Stimulated activated naive CD4-positive, alpha-beta T cell (primary cell): ENCODE data around the gene CREG2.

Experiments used
- DNase-seq, 6 experiments: peaks; one replicate each; lab custom pipeline; 2025; lab: John Stamatoyannopoulos, UW

CREG2 gene, protein sequence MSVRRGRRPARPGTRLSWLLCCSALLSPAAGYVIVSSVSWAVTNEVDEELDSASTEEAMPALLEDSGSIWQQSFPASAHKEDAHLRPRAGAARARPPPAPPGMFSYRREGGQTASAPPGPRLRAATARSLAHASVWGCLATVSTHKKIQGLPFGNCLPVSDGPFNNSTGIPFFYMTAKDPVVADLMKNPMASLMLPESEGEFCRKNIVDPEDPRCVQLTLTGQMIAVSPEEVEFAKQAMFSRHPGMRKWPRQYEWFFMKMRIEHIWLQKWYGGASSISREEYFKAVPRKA

DNA sequence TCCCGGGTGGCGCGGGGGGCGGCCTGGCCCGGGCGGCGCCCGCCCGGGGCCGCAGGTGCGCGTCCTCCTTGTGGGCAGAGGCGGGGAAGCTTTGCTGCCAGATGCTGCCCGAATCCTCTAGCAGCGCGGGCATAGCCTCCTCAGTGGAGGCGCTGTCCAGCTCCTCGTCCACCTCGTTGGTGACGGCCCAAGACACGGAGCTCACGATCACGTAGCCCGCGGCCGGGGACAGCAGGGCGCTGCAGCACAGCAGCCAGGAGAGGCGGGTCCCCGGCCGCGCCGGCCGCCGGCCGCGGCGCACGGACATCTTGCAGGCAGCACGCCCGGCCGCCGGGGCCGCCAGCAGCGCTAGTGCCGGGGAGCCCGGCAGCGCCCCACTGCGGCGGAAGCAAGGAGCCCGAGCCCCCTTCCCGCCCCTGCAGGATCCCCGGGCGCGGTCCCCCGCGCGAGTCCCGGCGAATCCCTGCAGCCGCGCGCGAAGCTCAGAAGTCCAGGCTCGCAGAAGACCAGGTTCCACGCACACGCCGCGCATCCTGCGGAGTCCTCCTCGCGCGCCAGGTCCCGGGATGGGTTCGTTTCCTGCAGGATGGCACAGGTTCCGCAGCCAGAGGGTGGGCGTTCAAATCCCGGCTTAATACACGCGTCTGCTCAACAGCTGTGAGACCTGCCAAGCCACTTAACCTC lies at the start of gene CREG2:
Gene CREG2, minus strand, starts transcription at position 353 of the 684 bp plus-strand sequence. Its CDS starts 46 bp downstream, at position 307.
- peak; percentile 20 to 57 (median 31) for DNase-seq

DNA sequence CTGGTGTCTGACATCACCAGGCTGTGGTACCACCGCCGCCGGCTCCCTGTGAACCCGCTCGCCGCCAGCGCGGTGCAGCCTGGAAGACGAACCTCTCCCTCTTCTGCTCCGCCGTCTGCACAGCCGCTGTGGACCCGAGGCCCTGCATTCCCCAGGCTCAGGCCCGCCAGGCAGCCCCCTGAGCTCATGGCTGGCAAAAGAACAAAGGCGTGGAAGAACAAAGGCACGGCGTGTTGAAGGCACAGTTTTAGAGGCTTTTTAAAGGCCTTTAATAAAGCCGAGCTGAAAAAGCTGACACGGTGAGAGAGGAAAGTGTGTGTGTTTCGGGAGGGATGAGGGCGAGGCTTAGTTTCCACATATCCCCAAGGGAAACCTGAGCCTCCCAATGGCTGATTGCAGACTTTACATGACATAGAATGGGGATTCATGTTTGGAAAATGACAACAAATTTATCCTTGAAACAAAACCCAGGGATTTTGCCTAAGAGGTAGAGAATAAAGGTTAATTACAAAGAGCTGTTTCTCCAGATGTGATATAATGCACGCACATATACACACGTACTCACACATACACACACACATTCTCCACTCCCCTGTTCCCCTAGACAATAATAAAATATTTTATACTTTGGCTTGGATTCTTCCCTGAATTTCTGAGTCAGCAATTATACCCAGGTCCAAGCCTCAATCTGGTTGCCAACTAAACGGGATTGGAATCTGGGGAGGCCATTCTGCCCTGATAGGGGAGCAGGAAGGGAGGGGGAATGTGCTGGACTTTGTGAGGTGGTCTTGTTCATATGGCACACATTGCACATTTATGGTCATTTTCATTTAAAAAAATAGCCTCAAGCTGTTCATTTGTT lies 47.9 kb upstream of the CREG2 start:
- DNase-seq: no peak

DNA sequence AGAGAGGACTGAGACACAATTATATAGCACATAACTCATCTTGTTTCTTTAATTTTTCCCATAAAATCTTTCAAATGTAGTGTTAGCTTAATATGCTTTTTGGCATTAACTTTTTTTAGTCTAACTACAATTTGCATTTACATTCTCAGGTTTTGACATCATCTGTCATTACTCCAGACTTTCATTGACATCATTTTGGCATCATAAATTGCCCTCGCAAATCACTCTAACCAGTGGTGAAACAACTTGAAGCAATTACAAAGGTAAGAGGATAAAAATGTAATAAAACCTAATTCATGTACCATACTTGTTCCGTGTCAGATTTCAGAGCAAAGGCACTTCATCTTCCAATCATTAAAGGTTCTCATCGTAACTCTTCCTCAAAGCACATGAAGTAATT lies 46.2 kb upstream of the CREG2 start:
- no peak for DNase-seq

DNA sequence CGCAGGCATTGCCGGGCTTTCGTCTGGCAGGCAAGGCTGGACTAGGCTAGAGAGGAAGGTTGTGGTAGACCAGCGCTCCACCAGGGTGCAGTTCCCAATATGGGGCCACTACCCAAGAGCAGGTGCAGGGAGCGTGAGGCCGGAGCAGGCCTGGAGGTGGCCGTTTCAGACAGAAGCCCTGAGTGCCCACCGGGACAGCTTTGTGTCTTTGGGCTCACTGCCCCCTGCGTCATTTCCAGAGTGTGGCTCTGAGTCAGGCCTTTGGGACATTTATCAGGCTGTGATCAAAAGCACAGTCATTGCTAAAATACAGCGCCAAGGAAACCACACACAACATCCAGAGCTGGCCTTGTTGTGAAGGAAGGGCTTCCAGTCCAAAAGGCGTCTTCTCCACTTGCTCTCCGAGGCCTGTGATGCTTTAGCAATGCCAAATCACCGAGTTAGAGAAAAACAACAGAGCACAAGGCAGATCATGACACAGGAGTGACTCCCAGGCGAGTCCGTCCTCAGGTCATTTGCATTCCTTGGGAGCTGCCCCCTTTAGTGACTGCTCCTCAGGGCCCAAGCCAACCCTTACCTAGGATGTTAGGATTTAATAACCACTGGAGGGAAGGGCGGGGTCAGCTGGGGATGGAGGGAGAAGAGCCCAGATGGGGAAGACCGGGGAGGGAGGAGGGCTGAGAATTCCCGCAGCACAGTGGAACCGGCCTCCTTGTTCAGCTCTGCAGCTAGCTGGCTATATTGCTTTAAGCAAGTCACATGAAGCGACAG lies 45.3 kb upstream of the CREG2 start:
- DNase-seq: no peak

DNA sequence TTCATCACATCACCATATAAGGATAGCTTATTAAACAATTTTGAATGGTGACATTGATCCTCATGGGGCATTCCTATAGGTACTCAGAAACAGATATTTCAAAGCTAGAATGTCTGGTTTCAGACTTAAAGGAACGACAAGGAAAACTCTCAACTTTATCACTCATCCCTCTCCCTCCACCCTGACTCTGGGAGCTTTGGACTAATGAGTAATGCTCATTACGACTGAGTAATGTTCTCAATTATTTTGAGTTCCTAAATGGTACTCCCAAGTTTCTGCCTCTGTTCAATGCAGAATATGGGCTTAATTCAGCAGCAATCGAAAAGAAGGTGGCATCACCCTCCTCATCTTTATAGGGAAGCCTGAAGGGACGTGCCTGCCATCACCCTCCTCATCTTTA lies 44.2 kb upstream of the CREG2 start:
- no peak for DNase-seq

DNA sequence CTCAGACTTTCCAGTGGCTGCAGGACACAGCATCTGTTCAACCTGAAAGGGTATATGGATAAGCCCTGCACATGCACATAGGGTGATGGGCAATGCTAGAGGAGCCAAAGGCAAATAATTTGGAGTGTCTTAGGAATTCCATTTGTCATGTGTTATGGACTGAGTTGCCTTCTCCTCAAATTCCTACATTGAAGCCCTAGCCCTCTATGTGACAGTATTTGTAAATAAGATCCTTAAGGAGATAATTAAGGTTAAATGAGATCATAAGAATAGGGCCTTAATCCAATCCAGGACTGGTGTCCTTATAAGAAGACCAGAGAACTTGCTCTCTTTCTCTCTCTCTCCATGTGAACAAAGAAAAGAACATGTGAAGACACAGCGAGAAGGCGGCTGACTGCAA lies 42.9 kb upstream of the CREG2 start:
- no peak for DNase-seq

DNA sequence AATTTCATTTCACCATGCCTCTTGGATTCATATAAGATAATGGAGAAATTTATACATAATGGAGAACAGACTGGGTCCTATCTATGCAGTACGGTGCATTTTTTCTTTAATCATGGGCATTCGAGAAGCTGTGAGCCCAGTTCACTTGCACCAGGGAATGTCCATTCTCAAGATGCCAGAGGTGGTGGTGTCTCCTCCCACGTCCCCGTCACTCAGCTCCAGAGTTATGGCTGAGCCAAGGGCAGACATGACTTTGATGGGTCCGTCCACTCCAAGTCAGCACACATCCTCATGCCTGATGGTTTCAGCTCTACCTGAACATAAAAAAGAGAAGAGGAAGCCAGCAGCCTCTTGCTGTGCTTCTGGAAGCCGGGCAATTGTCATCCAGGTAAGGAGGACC lies 42.1 kb upstream of the CREG2 start:
- DNase-seq: no peak

DNA sequence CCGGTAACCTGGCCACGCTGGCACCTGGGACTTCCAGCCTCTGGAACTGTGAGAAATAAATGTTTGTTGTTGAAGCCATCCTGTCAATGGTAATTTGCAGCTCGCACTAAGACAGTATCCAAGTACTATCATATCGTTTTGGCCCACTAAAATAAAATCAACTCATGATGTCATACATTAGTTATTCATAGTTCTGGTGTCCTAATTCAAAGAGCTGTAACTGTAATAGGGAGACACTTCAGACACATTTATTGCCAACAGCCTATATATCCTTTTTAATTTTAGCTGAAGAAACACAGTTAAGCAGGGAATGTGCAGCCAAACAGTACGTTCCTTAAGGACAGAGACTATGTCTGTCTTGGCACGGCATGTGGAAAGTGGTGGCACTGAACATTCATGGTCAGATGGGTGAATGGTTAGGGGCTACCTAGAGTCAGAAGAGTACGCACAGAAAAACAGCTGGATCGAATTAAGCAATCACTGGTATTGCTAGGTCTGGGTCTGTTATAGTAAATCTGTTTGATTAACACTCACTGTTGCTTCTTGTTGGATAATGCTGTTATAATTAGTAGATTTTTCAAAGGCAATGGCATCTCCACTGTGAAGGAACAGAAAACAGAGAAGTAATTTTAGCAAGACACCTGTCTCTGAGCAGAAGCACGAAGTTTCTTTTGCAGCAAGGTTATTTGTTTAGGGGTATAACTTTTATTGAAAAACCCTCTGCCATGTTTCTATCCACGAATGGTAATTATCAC lies 41.3 kb upstream of the CREG2 start:
- no peak for DNase-seq

DNA sequence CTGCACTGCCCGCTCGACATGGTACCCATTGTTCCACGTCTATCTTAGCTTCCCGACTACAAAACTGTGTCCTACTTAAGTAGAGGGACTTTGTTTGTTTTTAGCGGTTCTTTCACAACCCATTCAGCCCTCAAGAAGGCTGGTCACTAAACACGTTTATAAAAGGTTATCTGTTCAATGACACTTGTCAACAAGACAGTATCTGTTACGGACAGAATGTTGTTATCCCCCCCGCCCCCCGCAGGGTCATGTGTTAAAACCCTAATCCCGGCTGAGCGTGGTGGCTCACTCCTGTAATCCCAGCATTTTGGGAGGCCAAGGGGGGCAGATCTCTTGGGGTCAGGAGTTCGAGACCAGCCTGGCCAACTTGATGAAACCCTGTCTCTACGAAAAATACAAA lies 40.4 kb upstream of the CREG2 start:
- DNase-seq: no peak

DNA sequence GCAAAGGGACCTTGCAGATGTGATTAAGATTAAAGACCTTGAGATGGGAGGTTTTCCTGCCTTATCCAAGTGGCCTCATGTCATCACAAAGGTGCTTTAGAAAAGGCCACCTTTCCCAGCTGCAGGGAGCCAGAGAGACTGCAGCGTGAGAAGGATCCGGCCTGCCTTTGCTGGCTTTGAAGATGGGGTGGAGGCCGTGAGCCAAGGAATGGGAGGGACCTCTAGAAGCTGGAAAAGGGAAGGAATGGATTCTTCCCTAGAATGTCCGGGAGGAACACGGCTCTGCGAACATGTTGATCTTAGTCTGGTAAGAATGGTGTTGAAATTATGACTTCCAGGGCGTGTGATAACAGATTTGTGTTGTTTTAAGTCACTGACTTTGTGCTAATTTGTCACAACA lies 39.9 kb upstream of the CREG2 start:
- DNase-seq: no peak

DNA sequence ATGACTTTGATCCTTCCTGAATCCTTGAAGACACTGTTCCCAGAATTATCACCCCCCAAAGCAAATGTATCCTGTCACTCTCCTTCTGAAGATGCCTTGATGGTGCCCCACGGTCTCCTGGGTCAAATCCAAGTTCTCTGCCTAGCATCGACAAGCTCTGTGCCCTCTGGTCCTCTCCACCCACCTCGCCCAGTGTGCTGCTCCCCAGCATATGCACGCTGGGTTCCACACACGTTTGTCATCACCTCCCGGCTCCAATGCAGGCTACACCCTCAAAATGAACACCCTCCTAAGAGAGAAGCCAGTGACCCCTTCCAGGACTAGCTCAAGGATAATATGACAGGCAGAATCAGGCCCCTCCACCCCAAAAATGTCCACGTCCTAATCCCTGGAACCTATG lies 39.5 kb upstream of the CREG2 start:
- DNase-seq: no peak

DNA sequence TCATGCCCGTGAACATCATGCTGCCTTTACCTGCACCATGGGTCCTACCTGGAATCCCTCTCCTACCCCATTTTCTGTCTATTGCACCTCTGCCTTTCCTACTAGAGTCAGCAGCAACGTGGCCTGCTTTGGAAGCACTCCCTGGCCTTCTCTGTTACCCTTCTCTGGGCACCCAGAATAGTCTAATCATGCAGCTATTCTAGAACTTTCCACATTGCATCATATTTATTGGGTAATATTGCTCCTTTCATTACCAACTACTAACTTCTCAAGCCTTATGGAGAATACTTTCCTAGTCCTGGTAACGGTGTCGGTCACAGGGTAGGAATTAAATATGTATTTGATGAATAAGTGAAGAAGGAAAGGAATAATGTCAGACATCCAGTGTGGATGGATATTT lies 33.3 kb upstream of the CREG2 start:
- DNase-seq: no peak

DNA sequence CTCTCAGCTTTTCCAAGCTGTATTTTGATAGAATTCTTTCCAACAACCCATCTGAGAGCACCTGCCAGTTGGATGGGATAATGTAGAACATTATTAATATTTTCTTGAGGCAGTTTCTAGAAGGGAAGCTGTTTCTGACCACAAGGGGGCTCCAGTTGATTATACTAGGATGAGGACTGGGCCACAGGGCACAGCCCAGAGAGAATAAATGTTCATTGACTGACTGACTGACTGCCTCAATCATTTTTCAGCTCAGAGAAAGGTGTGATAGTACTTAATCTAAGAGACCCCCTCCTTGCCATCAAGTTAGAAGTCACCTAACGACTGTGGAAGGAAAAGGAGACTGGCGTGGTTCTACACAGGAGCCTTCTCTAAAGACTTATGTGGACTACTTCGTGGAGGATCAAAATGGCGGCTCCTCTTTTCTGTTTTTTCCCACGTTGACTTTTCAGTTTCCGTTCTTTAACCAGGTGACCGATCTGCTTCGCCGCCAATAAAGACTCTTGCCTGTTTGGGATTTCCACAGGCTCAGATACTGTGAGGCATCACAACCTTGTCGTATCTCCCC lies 31.9 kb upstream of the CREG2 start:
- peak; percentile 6 to 77 (median 36) for DNase-seq

DNA sequence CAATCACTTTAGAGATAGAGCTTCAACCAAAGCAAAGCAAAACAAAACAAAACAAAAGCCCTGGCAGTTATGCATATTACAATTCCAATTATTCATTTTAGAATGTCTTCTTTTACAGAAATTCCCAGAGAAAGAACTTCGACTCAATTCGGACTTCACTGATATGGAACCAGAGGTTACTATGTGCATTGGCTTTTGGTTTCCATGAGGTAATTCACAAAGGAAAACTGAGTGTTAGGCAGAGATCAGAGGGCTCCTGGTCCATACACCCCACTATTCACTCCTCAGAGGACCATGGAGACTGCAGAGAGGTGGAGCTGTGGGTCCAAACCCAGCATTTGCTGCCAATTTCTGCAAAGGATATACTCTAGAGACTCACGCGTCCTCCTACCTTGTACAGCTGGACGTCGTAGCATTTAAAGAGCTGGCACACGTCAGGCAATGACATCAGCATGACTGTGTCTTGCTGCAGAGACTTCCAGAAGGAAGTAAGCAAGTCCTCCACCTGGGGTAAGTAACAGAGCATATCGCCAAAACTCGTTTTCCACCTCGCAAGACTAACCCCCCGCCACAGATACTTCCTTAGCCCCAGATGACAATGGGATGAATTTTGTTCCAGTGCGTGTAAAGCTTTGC lies 31.3 kb upstream of the CREG2 start:
- no peak for DNase-seq

DNA sequence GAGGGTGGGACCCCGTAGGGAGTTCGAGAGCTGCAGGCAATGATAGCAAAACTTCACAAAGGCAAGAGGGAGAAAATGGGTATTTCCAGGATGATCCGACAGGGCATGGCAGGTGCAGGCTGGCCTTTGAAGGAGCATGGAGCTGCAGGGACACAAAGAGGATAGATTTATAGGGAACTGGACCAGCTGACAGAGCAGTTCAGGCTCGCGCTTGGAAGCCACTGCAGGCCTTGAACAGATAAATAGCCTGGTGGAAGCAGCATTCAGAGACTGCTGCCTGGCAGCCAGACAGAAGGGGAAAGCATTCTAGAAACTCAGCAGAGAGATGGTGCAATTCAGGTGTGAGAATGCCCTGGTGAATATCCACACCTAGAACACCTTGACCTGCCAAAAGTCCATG lies 29.3 kb upstream of the CREG2 start:
- no peak for DNase-seq

DNA sequence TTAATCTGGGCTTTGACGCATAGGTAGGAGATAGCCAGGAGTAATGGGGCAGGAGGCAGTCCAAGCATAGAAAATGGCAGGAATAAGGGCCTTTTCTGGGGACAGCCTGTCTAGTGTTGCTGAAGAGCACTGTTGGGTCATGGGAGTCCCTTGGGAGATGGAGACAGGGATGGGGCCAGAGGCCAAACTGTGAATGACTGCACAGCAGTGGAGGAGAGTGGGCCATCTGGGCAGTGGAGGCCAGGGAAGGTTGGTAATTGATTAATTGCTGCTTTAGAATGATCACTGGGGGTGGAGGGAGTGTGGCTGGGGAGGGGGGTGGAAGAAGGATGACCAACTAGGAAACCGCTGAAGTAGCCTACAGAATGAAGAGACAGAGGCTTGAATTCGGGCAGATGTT lies 28.6 kb upstream of the CREG2 start:
- DNase-seq: no peak

DNA sequence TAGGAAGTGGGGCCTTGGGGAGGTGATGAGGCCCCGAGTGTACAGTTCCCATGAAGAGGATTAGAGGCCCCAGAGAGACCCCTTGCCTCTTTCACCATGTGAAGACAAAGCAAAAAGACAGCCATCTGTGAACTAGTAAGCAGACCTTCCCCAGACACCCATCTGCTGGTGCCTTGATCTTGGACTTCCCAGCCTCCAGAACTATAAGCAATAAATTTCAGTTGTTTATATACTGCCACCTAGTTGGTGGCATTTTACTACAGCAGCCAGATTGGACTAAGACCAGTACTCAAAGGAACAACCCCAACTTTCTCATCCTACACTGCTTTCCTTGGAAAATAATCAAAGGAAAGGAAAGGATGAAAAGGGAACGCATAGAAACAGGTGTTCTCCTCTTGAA lies 27.9 kb upstream of the CREG2 start:
- DNase-seq: no peak

DNA sequence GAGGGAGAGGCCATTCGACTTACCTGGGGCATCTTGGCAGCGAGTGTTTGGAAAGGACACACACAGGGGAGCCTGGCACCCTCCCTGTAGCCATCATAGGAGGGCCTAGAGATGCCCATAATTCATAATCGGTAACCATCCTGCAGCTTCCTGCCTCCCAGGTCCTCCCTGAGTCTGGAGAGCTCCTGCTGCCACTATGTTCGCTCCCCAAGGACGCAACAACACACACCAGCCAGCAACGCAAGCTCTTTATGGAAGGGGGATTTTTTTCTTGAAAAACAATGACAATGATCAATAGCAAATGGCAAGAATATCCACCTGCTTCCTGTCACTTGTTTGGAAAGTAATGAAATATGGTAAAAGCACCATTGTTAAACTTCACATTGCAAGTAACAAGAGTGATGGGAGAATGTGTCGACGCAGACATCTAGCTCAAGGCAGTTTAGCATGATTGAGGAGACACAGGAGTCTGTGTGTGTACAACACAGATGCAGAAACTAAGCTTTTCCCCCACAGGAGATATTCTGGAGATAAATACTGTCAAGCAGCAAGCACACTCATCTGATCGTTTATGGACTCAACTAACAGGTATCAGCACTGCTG lies 24.9 kb upstream of the CREG2 start:
- no peak for DNase-seq

DNA sequence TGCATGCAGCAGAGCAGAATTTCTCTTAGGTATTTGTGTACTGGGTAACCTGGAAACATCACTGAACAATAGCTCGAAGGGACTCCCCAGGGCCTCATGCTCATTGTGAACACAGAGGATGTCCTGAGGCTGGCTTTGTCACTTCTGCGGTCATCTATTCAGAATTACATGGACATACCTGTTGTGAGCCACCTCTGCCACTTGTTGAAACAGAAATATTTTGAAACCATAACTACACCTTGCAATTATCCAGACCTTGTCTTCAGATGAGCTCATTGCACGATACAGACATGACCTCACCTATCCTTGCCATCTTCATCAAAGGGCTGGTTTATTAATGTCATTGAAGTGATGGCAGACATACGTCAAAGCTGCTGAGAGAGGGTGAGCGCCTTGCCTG lies 23.4 kb upstream of the CREG2 start:
- DNase-seq: no peak

DNA sequence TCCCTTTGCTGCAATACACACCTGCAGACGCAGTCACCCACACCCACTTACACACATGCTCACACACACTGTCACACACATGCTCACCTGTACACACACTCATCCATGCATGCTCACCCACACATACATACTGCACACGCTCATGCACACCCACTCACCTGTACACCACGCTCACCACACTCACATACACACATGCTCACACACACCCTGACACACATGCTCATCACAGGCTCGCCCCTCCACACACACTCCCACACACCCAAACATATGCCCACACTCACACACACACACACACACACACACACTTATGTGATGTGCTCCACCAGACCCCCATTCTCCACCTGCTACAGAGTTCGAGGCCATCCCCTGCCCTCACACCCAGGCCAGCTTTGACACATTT lies 22.8 kb upstream of the CREG2 start:
- no peak for DNase-seq
